Smooth muscle cell (in vitro differentiated cells): ENCODE results near the gene DLGAP1. TPM values are rescaled to one million over a fixed set of nuclear protein-coding genes. Genes with fewer than 3 reads are reported as not detected.

Experiments
- DNase-seq: peaks from one replicate; lab custom pipeline; 2025; ENCODE audit not compliant: unreplicated experiment; lab: John Stamatoyannopoulos, UW
- H2AFZ ChIP-seq: fragments of 200-600 bp; sonication (generic); 2 replicates; pipeline ENCODE4 v1.6.0; 2016; ENCODE audit warnings: antibody characterized with exemption, low read depth, mild to moderate bottlenecking
- H3F3A ChIP-seq: fragments of 200-600 bp; sonication (generic); 2 replicates; pipeline ENCODE4 v1.6.0; 2017; ENCODE audit warnings: antibody characterized with exemption, low read depth
- H3K27ac ChIP-seq: fragments of 200-600 bp; sonication (generic); 2 replicates; pipeline ENCODE4 v1.5.1; 2016; ENCODE audit warnings: low read depth, mild to moderate bottlenecking
- H3K27me3 ChIP-seq: fragments of 200-600 bp; sonication (generic); 2 replicates; pipeline ENCODE4 v1.6.1; 2016; ENCODE audit warnings: low read depth, mild to moderate bottlenecking
- H3K36me3 ChIP-seq: fragments of 200-600 bp; sonication (generic); 2 replicates; pipeline ENCODE4 v1.5.1; 2016; ENCODE audit warnings: low read depth
- H3K4me1 ChIP-seq: fragments of 200-600 bp; sonication (generic); 2 replicates; pipeline ENCODE4 v1.5.1; 2016; ENCODE audit warnings: low read depth
- H3K4me2 ChIP-seq: fragments of 200-600 bp; sonication (generic); 2 replicates; pipeline ENCODE4 v1.6.0; 2016; ENCODE audit warnings: mild to moderate bottlenecking
- H3K4me3 ChIP-seq: fragments of 200-600 bp; sonication (generic); 2 replicates; pipeline ENCODE4 v1.5.1; 2016; ENCODE audit warnings: mild to moderate bottlenecking
- H3K79me2 ChIP-seq: fragments of 200-600 bp; sonication (generic); 2 replicates; pipeline ENCODE4 v1.6.0; 2016; ENCODE audit warnings: low read depth, mild to moderate bottlenecking
- H3K9ac ChIP-seq: fragments of 200-600 bp; sonication (generic); 2 replicates; pipeline ENCODE4 v1.6.0; 2016; ENCODE audit warnings: low read depth
- H3K9me3 ChIP-seq: fragments of 200-600 bp; sonication (generic); replicated peaks from 2 replicates; pipeline ENCODE4 v1.5.1; 2016; ENCODE audit warnings: low read depth
- H4K20me1 ChIP-seq: fragments of 200-600 bp; sonication (generic); 2 replicates; pipeline ENCODE4 v1.6.0; 2016; ENCODE audit warnings: low read depth
- WGBS: methylation state at CpG from one replicate; pipeline ENCODE4 v1.1.7; 2016; ENCODE audit warnings: low lambda C conversion rate; 5-methylcytosine and 5-hydroxymethylcytosine counted together
- polyA plus RNA-seq: library from polyadenylated mRNA; unstranded; fragments of >200 nt; fragmentation: Nextera tagmentation; extraction: Ambion mirVana; gene quantifications from 2 replicates; pipeline ENCODE4 v1.2.1, GENCODE V29; 2016
- total RNA-seq: library from RNA; depleted of rRNA; stranded (reverse); fragments of >200 nt; gene quantifications from 2 replicates; pipeline ENCODE4 v1.2.3, GENCODE V29; 2014
- TF ChIP-seq, protein P1 (sequence below): fragments of 200-600 bp; sonication (generic); IDR thresholded peaks from 2 replicates; pipeline ENCODE4 v1.5.1; 2017; ENCODE audit warnings: borderline replicate concordance, mild to moderate bottlenecking, antibody characterized with exemption; ENCODE audit not compliant: insufficient read depth, poor library complexity, severe bottlenecking

The DLGAP1 gene
- total and polyA plus RNA-seq, 2 experiments from 2014 or later: 2.6 to 11.3 TPM

DNA sequence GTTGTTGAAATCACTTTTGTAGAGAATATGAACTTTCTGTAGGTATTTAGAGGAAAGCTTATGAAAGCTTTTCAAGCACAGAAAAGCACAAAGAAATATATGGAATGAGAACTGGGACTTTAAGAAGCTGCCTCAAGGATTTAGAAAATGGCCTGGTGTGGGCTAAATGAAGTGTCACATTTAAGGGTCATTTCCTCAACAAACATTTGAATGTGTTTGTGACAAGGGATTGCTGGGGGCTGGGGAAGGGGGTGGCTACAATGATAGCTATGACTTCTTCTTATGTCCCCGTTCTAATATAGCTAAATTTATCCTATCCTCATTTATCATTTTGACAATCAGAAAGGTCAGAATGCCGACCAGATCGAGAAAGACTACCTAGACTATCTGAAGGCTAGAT is 69.2 kb downstream of the DLGAP1 start:
- H3K4me1 ChIP-seq: peaks cover 6% of the 10 kb centered on the region
- TF ChIP-seq, protein P1, sequence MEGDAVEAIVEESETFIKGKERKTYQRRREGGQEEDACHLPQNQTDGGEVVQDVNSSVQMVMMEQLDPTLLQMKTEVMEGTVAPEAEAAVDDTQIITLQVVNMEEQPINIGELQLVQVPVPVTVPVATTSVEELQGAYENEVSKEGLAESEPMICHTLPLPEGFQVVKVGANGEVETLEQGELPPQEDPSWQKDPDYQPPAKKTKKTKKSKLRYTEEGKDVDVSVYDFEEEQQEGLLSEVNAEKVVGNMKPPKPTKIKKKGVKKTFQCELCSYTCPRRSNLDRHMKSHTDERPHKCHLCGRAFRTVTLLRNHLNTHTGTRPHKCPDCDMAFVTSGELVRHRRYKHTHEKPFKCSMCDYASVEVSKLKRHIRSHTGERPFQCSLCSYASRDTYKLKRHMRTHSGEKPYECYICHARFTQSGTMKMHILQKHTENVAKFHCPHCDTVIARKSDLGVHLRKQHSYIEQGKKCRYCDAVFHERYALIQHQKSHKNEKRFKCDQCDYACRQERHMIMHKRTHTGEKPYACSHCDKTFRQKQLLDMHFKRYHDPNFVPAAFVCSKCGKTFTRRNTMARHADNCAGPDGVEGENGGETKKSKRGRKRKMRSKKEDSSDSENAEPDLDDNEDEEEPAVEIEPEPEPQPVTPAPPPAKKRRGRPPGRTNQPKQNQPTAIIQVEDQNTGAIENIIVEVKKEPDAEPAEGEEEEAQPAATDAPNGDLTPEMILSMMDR: no peak
- no peak overlapping the region for H3K4me3 ChIP-seq
- no peak overlapping the region for H3K4me2 ChIP-seq
- H3K27ac ChIP-seq: no peak overlapping the region
- no peaks in the 10 kb centered on the region for H3F3A ChIP-seq
- no peaks in the 10 kb centered on the region for H3K9me3 ChIP-seq
- no peak overlapping the region for H2AFZ ChIP-seq
- 64% methylated on average over 3 of the region's 3 CpGs for WGBS
- H3K9ac ChIP-seq: no peak overlapping the region
- DNase-seq: no peak
- H3K36me3 ChIP-seq: no peaks in the 10 kb centered on the region
- H3K27me3 ChIP-seq: no peaks in the 10 kb centered on the region
- H3K79me2 ChIP-seq: no peaks in the 10 kb centered on the region
- peaks cover under 1% of the 10 kb centered on the region for H4K20me1 ChIP-seq

DNA sequence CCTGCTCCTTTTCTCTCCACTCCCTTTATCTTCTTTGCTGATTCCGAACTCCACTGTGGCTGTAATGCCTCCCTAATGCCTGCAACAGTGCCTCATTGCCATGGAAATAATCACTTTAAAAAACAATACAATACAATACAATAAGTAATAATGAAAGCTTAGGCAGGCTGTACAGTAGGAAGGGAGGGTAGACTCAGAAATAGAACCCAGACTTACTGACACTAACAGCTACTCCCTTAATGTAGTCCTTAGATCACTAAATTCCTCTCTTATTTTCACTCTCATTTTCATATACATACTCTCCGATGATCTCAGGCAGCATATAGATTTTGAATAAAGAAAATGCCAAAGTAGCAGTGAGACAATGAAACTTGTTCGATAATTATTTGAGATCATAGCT is 70.2 kb downstream of the DLGAP1 start:
- H3K4me3 ChIP-seq: no peak overlapping the region
- TF ChIP-seq, protein P1: no peak
- no peak overlapping the region for H3K27ac ChIP-seq
- H3K9ac ChIP-seq: no peak overlapping the region
- DNase-seq: no peak
- H4K20me1 ChIP-seq: peaks cover 3% of the 10 kb centered on the region
- no peak overlapping the region for H2AFZ ChIP-seq
- H3K36me3 ChIP-seq: no peaks in the 10 kb centered on the region
- H3K79me2 ChIP-seq: no peaks in the 10 kb centered on the region
- H3K27me3 ChIP-seq: no peaks in the 10 kb centered on the region
- 19% methylated on average over 3 of the region's 3 CpGs for WGBS
- no peak overlapping the region for H3K4me2 ChIP-seq
- H3F3A ChIP-seq: no peaks in the 10 kb centered on the region
- no peaks in the 10 kb centered on the region for H3K9me3 ChIP-seq
- H3K4me1 ChIP-seq: peaks cover 6% of the 10 kb centered on the region

DNA sequence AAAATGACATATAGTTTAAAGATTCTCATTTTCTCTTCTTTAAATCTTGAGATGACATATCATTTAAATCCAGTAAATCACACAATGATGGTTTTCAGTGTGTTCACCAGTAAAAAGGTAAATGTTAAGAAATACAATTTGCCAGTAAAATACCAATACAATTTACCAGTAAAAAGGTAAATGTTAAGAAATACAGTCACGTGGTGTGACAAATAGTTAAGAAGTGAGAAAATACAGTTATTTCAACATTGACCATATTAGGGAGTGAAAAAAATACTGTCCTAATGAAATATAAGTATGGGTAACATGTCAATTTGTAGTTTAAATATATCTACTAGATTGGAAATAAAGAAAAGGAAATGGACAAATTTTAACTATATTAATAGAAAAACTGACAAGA is 80.5 kb downstream of the DLGAP1 start:
- H3K27me3 ChIP-seq: no peaks in the 10 kb centered on the region
- H3K4me2 ChIP-seq: no peak overlapping the region
- peaks cover 13% of the 10 kb centered on the region for H4K20me1 ChIP-seq
- no peaks in the 10 kb centered on the region for H3K79me2 ChIP-seq
- H3K27ac ChIP-seq: no peak overlapping the region
- H2AFZ ChIP-seq: no peak overlapping the region
- H3K9me3 ChIP-seq: no peaks in the 10 kb centered on the region
- H3K9ac ChIP-seq: no peak overlapping the region
- H3K4me3 ChIP-seq: no peak overlapping the region
- 87% methylated on average over 1 of the region's 1 CpG for WGBS
- H3K4me1 ChIP-seq: no peaks in the 10 kb centered on the region
- DNase-seq: no peak
- H3F3A ChIP-seq: no peaks in the 10 kb centered on the region
- TF ChIP-seq, protein P1: no peak
- no peaks in the 10 kb centered on the region for H3K36me3 ChIP-seq

DNA sequence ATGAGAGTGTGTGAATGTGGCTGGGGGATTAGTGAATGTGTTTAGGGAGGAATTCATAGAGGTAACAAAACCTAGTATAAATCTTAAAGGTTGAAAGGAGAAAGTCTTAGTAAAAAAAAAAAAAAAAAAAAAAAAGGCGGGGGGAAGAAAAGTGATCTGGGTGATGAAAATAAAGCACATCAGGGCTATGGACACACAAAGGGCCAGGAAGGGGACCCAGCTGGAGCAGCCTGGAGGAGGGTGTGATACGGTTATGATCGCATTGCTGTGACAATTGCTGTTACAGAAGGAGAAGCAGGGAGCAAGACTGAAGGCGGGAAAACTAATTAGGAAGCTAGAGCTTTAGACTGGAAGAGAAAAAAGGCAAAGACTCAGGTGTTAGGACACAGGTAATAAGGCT is 85.4 kb downstream of the DLGAP1 start:
- Histone ChIP-seq H3K27ac (no peak overlapping the region), H3K79me2 (no peaks in the 10 kb centered on the region), H3K4me3 (no peak overlapping the region), H3K9ac (no peak overlapping the region), H4K20me1 (peaks cover 5% of the 10 kb centered on the region), H3K4me2 (no peak overlapping the region), H3K4me1 (no peaks in the 10 kb centered on the region), H2AFZ (no peak overlapping the region), H3F3A (no peaks in the 10 kb centered on the region), H3K36me3 (no peaks in the 10 kb centered on the region), H3K9me3 (no peaks in the 10 kb centered on the region), H3K27me3 (no peaks in the 10 kb centered on the region)
- TF ChIP-seq, protein P1: no peak
- no peak for DNase-seq
- WGBS: 83% methylated on average over 4 of the region's 4 CpGs
